Breast epithelium (tissue), 4 donors: ENCODE results near the gene SMAD6. TPM values are rescaled to one million over a fixed set of nuclear protein-coding genes. Genes with fewer than 3 reads are reported as not detected.

Experiments used
- DNase-seq, 2 donors: peaks; one replicate each; pipeline ENCODE4 v3.0.0-alpha.2; 2019; ENCODE audit warnings: low spot score in 2 of 2
- H3K27ac ChIP-seq, 2 donors: fragments of 200-600 bp; sonication (generic) in 1 of 2; one replicate each; pipeline ENCODE4 v1.5.1; 2016 to 2019; ENCODE audit warnings: mild to moderate bottlenecking in 1 of 2
- H3K27me3 ChIP-seq, 2 donors: fragments of 200-600 bp; sonication (generic) in 1 of 2; one replicate each; pipeline versions ENCODE4 v1.5.1 to v1.6.0; 2017 to 2019; ENCODE audit warnings: control low read depth in 1 of 2, mild to moderate bottlenecking in 1 of 2
- H3K36me3 ChIP-seq: fragments of 200-600 bp; one replicate; pipeline ENCODE4 v1.5.1; 2019
- H3K4me1 ChIP-seq, 2 donors: fragments of 200-600 bp; sonication (generic); one replicate each; pipeline ENCODE4 v1.5.1; 2016 to 2019; ENCODE audit warnings: control low read depth in 1 of 2
- H3K4me3 ChIP-seq, 3 donors: fragments of 200-600 bp; sonication (generic); 1 replicate in 2 of 3; 2 replicates in 1 of 3; pipeline ENCODE4 v1.5.1; 2016 to 2019; ENCODE audit warnings: mild to moderate bottlenecking in 3 of 3, moderate library complexity in 2 of 3
- H3K9me3 ChIP-seq, 2 donors: fragments of 200-600 bp; sonication (generic) in 1 of 2; one replicate each; pipeline ENCODE4 v1.5.1; 2016 to 2019; ENCODE audit warnings: control low read depth in 1 of 2
- CTCF ChIP-seq, 3 donors: fragments of 450-650 bp; IDR thresholded peaks; one replicate each; pipeline ENCODE4 v1.5.1; 2016 to 2017; ENCODE audit warnings: antibody characterized with exemption in 3 of 3, mild to moderate bottlenecking in 3 of 3, moderate library complexity in 3 of 3
- POLR2A ChIP-seq: fragments of 450-650 bp; IDR thresholded peaks from one replicate; pipeline ENCODE4 v1.6.1; 2016; ENCODE audit warnings: antibody characterized with exemption, mild to moderate bottlenecking, moderate library complexity
- POLR2AphosphoS5 ChIP-seq, 3 donors: sonication (generic); formaldehyde crosslinking; IDR thresholded peaks; one replicate each; pipeline ENCODE4 v1.6.1; 2017; ENCODE audit warnings: antibody characterized with exemption in 3 of 3
- intact Hi-C: fragments of 100-400 bp; cut with DNase I; formaldehyde crosslinking; loops from one replicate; pipeline ENCODE4 v1.15.1; 2023; ENCODE audit warnings: low total_unique reads
- total RNA-seq, 3 donors: library from RNA; depleted of rRNA; stranded (reverse); fragments of >200 nt; gene quantifications; one replicate each; pipeline ENCODE4 v1.1.0, GENCODE V29; 2016

The SMAD6 gene
- total RNA-seq, 3 donors from 2014 or later, result 7.6 to 22.6 (median 13.4) TPM

GRCh38 chr15:66780973-66781718 is 79.1 kb downstream of the SMAD6 start:
- intact Hi-C loops, result no loop called here
- Histone ChIP-seq H3K9me3 (no peaks in the 10 kb centered on the region), H3K27ac (no peak overlapping the region), H3K4me3 (no peak overlapping the region), H3K36me3 (no peaks in the 10 kb centered on the region), H3K27me3 (no peaks in the 10 kb centered on the region), H3K4me1 (no peaks in the 10 kb centered on the region)
- DNase-seq, result no peak
- no peak for TF ChIP-seq POLR2AphosphoS5 (IDR thresholded peaks at IDR 0.05)

- H3K27me3 ChIP-seq, result no peaks in the 10 kb centered on the region
- no peak overlapping the region for H3K4me3 ChIP-seq
- no peak for DNase-seq
- intact Hi-C loops, result no loop called here
- TF ChIP-seq POLR2AphosphoS5 (IDR thresholded peaks at IDR 0.05) (no peak), POLR2A (no peak), CTCF (IDR thresholded peaks at IDR 0.05) (no peak)
- no peak overlapping the region for H3K27ac ChIP-seq
- H3K36me3 ChIP-seq, result no peaks in the 10 kb centered on the region
- no peaks in the 10 kb centered on the region for H3K4me1 ChIP-seq
- H3K9me3 ChIP-seq, result no peaks in the 10 kb centered on the region
These were observed 80.7 kb downstream of the SMAD6 start for GRCh38 chr15:66782785-66783184.

GRCh38 chr15:66783314-66783713 is 81.3 kb downstream of the SMAD6 start:
- Histone ChIP-seq H3K4me1 (no peaks in the 10 kb centered on the region), H3K27me3 (no peaks in the 10 kb centered on the region), H3K36me3 (no peaks in the 10 kb centered on the region), H3K9me3 (no peaks in the 10 kb centered on the region), H3K27ac (no peak overlapping the region), H3K4me3 (no peak overlapping the region)
- no peak for DNase-seq
- intact Hi-C loops, result no loop called here
- TF ChIP-seq CTCF (IDR thresholded peaks at IDR 0.05), result no peak
- no peak for TF ChIP-seq POLR2AphosphoS5 (IDR thresholded peaks at IDR 0.05)
- no peak for TF ChIP-seq POLR2A

- DNase-seq, result no peak
- no peak overlapping the region for H3K4me3 ChIP-seq
- no peak overlapping the region for H3K27ac ChIP-seq
- no peaks in the 10 kb centered on the region for H3K4me1 ChIP-seq
- TF ChIP-seq POLR2AphosphoS5 (IDR thresholded peaks at IDR 0.05) (no peak), POLR2A (no peak), CTCF (IDR thresholded peaks at IDR 0.05) (no peak)
- H3K27me3 ChIP-seq, result no peaks in the 10 kb centered on the region
- no peaks in the 10 kb centered on the region for H3K36me3 ChIP-seq
- H3K9me3 ChIP-seq, result no peaks in the 10 kb centered on the region
- intact Hi-C loops, result no loop called here
These were observed 81.7 kb downstream of the SMAD6 start for GRCh38 chr15:66783725-66784124.

GRCh38 chr15:66784174-66784573 is 82.1 kb downstream of the SMAD6 start:
- no peaks in the 10 kb centered on the region for H3K4me1 ChIP-seq
- H3K9me3 ChIP-seq, result no peaks in the 10 kb centered on the region
- DNase-seq, result no peak
- intact Hi-C loops, result no loop called here
- TF ChIP-seq POLR2AphosphoS5 (IDR thresholded peaks at IDR 0.05) (no peak), POLR2A (no peak), CTCF (IDR thresholded peaks at IDR 0.05) (no peak)
- H3K27ac ChIP-seq, result no peak overlapping the region
- no peak overlapping the region for H3K4me3 ChIP-seq
- no peaks in the 10 kb centered on the region for H3K36me3 ChIP-seq
- no peaks in the 10 kb centered on the region for H3K27me3 ChIP-seq
